HK-2 (cell line): ENCODE results near the gene FAM222B.
"Not testable (repeated sequence)": the region's sequence is repeated elsewhere in the genome, so short reads cannot be mapped to it uniquely, and the experiment has no call there.

ENCODE experiments used
- DNase-seq: peaks from one replicate; pipeline ENCODE4 v3.0.0-alpha.2; 2018; ENCODE audit not compliant: unreplicated experiment

FAM222B gene

DNA sequence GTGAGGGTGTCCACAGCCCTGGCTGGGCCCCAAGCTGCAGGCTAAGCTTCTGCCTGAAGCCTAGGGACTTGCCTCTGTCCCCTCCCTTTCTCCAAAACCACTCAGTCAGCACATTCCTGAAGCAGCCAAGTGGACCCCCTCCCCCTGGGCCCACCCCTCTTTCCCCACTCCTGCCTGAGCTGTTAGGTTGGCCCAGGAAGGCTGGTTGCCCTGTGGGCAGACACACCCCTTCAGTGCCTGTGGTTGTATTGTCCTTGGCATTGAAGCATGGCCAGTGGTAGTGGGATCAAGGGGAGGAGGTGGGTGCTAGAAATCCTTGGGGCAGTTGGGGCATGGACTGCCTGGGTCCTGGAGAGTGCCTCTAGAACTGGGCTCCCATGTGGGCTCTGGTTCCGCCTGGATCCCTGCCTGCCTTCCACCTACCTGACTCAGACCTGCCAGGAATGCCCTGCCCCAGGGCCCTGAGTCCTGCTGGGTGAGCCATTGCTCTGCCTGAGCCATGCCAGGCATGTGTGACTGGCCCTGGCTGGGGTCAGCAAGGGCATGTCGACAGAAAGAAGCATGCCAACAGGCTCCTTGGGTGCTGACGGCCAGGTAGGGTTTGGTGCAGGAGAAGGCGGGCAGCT lies 96.7 kb downstream of the FAM222B start:
- peak; percentile 64 for DNase-seq

DNA sequence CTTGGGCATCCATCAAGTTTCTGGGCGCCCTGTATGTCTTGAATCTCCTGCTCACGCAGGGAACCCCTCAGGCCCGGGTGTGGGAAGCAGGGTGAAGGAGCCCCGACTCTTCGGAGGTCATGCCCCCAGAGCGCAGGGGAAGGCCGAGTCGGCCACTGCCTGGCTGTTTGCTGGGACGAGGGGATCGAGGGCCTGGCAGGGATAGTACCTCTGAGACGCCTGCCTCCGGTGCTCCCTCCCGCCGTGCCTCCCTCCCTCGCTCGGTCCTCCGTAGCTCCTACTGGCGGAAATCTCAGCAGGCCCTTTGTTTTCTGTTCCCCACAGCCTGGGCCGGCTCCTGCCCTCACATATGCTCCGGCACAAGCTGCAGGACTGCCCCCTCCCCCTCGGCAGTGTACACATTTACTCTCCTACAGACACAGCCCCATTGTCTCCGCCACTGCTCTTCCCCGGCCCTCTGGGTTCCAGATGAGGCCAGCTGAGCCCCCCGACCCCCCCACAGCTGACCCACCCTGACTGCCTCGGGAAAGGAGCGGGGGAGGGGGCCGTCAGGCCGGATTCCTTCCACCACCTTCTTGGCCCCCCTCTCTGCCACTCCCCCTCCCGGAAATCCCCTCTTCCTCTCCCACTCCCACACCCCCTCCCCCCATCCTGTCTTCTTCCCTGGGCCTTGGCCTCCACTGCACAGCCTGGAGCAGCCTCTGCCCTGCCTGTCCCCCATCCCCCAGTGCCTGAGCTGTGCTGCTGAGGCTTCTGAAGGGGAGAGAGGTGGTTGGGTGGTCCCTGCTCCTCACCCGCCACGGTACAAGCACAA lies 97.4 kb downstream of the FAM222B start:
- peak; percentile 64 for DNase-seq

DNA sequence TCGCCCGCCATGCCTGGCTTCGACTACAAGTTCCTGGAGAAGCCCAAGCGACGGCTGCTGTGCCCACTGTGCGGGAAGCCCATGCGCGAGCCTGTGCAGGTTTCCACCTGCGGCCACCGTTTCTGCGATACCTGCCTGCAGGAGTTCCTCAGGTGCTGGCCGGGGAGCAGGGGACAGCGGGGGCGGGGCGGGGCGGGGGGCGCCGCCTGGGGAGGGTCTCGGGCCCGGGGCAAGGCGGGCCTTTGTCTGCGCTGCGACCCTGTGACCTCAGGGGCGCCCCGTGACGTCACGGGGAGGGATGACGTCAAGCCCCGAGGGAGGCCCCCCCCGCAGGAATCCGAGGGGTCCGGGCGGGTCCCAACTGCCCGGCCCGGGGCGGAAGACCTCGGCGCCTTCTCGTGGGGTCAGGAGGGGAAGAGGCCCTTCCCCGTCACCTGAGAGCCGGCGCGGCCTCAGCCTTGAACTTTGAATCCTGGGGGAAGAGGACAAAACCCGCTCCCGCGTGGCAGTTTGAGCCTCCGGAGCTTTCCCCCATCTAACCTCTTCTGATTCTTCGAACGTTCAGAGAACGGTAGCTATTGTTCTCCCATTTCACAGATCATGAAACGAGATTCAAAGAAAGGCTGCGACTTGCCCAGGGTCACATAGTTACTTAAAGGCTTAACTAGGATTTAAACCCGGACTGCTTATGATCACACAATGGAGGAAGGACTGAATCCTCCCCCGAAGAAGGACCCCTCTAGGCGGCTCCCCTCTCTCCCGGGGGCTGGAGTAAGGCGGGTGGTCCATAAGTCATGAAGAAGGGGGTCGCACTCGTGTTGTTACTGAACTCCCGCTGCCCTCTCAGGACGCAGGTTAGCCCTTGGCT lies 98.3 kb downstream of the FAM222B start:
- peak; percentile 74 for DNase-seq

DNA sequence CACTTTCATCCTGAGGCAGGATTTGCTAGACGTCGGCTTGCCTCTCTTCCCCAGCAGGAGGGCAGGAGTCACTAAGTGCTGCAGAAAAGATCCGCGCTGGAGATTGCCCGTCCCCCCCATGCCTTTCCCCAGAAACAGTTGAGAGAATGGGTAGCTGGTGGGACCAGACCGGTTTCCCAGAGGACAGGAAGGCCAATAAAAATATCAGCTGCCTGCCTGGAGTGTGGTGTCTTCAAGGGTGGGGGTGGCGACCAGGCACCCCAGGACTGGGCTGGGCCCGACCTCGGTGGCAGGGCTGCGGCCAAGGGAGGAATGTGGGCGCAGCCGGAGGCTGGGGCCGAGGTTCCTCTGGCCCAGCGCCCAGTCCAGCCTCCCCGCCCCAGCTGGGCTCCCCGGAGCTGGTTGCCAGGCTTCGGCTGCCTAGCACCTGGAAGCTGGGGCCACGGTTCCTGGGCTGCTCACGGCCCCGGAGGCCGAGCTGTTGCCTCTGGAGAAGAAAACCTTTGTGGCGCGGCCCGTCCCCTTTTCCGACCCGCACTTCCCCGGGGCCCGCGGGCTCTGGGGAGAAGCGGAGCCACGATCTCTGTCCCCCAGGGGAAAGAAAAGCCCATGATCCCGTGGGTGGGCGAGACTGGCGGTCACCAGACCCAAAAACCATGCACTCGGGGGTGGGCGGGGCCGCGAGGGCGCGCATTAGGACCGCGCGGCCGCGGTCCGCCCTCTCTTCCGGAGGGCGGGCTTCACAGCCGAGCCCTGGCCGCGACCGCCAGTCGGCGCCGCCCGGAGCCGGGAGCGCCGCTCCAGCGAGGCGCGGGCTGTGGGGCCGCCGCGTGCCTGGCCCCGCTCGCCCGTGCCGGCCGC lies 99.1 kb downstream of the FAM222B start, which contains the start of gene TRAF4:
TSS of gene TRAF4 (plus strand) at position 769 of the 861 bp plus-strand sequence. CDS start 102 bp downstream, outside the sequence.
- peak; percentile 81 for DNase-seq

DNA sequence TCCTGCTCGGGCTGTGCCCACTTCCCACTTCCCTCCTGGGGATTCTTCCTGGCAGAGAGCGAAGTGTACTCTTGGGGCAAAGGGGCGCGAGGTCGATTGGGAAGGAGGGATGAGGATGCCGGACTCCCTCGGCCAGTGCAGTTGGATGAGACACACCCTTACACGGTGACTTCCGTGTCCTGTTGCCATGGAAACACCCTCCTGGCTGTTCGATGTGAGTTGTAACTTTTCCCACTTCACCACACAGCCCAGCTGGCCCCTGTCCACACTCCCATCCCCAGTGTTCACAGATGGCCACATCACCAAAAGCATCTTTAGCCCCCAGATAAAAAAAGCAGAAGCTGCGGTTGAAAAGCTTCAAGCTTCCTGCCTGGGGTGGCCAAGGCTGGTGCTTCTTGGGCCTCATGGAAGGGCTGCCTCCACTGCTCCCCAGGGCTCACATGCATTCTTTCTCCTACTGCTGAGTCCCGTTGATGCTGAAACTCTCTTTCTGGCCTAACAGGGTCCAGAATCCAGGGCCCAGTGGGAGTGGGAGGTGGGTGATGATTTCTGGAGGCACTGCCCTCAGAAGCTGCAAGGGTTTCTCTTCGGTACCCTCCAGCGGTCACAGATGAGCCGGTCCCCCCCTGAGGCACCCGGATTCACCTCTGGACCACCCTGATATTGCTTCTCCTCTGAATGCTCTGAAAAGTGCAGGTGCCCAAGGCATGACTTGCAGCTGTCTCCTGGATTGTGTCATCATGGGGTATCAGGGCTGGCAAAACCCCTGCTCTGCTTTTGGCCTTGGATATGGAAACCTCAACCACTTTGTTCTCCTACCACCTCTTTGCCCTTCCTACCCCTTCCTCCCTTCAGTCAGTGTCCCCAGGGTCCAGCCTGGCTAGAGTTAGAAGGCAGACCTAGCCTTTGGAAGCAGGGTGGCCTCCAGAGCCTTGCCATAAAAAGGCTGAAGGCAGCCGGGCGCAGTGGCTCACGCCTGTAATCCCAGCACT lies 100.9 kb downstream of the FAM222B start:
- DNase-seq: no peak

DNA sequence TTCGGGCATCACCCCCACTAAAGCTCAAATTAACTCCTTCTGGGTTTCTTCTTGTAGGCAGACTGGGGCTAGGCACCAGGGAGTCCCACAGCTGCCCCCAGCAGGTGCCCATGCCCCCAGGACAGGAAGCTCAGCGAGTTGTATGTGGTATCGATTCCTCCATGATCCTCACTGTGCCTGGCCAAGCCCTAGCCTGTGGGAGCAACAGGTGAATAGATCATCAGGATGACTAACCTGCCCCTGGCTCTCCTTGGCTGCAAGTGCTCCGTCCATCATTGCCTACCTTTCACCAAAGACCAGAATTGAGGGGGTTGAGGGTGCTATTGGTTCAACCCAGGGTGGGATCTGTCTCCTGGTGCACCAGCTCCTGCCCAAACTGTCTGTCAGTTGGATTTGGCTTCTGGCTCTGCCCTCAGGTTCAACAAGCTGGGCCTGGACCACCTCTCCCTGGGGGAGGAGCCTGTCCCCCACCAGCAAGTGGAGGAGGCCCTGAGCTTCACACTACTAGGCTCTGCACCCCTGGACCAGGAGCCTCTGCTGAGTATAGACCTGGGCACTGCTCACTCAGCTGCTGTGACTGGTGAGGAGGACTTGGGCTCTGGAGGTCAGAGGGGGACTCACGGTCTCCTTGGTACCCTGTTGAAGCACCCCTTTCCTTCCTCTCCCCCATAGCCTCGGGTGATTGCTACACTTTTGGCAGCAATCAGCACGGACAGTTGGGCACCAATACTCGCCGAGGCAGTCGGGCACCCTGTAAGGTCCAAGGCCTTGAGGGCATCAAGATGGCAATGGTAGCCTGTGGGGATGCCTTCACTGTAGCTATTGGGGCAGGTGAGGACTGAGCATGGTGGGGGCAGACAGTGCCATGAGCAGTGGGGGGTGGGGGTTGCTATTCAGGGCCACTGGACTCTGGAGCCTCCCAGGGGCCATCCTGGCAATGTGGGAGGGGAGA lies 101.9 kb downstream of the FAM222B start:
- DNase-seq: no peak

DNA sequence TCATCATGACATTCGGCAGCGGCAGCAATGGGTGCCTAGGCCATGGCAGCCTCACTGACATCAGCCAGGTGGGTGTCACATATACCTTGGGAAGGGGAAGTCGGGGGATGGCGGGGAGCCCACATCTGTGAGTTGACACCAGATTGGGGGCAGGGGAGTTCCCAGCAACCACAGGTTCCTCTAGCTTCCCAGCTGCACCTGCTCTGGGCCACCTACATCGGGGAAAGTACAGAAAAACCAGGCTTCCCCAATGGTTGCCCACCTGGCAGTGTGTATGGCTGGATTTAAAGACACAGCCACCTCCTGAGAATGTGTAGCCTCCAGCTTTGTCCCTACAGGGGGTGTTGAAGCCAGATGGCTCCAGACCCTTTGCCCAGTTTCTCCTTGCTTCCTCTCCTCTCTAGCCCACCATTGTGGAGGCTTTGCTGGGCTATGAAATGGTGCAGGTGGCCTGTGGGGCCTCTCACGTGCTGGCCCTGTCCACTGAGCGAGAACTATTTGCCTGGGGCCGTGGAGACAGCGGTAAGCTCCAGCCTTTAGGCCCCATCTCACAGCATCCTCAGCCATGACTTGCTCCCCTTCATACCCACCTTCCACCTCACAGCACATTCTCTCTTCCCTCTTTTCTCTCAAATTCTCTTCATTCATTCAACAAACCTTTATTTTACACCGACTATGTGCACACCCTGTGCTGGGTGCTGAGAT lies 103.8 kb downstream of the FAM222B start:
- DNase-seq: no peak

DNA sequence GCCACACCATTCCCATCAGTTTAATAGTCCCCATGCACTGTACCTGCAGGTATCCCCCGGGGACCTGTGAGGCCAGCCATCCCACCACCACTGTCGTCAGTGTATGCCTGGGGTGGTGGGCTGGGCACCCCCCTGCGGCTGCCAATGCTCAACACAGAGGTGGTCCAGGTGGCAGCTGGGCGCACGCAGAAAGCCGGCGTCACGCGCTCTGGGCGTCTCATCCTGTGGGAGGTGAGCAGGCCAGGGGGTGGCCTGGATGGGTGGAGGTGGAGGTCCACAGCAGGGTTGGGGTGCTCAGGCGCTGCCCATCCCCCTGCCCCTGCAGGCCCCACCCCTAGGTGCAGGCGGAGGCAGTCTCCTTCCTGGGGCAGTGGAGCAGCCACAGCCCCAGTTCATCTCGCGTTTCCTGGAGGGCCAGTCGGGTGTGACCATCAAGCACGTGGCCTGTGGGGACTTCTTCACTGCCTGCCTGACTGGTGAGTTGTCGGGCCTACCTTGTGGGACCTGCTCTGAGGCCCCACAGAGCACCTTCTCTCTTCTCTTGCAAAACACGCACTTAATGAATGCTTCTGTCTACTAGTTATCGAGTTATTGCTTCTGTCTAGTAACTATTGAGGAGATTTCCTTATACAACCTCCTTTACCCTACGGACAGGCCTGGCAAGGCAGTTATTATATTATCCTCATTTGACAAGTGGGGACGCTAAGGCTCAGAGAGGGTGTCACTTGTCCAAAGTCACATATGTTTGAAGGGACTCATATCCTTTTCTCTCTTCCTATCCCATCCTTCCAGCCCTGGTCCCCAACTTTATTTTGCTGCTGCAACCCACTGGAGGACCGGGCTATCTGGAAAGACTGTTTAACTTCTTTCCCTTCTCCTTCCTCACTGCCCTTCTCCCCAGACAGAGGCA lies 104.6 kb downstream of the FAM222B start:
- peak; percentile 81 for DNase-seq

DNA sequence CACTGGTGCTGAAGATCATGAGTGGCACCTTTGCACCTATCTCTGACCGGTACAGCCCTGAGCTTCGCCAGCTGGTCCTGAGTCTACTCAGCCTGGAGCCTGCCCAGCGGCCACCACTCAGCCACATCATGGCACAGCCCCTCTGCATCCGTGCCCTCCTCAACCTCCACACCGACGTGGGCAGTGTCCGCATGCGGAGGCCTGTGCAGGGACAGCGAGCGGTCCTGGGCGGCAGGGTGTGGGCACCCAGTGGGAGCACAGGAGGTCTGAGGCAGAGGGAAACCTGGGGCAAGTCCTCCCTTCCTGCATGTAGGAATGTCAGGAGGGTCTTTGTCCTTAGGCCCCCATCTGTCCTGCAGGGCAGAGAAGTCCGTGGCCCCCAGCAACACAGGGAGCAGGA lies 105.3 kb downstream of the FAM222B start:
- DNase-seq: no peak

DNA sequence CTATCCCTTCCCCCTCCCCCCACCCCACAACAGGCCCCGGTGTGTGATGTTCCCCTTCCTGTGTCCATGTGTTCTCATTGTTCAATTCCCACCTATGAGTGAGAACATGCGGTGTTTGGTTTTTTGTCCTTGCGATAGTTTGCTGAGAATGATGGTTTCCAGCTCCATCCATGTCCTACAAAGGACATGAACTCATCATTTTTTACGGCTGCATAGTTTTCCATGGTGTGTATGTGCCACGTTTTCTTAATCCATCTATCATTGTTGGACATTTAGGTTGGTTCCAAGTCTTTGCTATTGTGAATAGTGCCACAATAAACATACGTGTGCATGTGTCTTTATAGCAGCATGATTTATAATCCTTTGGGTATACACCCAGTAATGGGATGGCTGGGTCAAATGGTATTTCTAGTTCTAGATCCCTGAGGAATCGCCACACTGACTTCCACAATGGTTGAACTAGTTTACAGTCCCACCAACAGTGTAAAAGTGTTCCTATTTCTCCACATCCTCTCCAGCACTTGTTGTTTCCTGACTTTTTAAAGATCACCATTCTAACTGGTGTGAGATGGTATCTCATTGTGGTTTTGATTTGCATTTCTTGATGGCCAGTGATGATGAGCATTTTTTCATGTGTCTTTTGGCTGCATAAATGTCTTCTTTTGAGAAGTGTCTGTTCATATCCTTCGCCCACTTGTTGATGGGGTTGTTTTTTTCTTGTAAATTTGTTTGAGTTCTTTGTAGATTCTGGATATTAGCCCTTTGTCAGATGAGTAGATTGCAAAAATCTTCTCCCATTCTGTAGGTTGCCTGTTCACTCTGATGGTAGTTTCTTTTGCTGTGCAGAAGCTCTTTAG lies 106.4 kb downstream of the FAM222B start:
- not testable (repeated sequence) for DNase-seq

DNA sequence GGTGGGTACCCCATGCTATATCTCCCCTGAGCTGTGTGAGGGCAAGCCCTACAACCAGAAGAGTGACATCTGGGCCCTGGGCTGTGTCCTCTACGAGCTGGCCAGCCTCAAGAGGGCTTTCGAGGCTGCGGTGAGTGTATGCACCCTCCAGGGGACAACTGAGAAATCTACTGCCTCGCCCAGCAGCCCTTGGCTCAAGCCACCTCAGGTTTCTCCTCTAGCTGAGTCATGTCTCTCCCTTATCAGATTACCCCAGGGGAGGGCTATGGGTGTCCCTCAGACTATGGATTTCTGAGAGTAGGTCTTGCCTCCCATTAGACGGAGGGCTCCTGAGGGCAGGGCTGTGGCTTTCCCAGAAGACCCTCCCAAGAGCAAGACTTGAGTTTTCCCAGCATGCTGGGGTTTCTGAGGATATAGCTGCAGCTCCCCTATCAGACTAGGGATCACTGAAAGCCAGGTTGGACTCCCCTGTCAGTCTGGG lies 107.3 kb downstream of the FAM222B start:
- DNase-seq: no peak

DNA sequence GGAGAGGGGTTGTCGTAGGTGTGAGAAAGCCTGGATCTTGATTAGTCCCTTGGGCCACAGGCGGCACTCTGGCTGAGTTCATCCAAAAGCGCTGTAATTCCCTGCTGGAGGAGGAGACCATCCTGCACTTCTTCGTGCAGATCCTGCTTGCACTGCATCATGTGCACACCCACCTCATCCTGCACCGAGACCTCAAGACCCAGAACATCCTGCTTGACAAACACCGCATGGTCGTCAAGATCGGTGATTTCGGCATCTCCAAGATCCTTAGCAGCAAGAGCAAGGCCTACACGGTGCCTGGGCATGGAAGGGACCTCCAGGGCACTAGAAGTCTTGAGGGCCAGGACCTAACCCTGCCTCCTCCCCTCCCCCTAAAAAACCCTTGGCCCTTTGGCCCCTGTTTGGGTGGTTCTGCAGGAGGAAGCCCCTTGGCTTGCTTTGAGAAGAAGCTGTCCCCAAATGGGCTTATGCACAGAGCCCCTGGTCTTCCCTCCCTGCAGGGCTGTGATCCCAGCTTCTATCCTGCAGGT lies 107.8 kb downstream of the FAM222B start:
- no peak for DNase-seq

DNA sequence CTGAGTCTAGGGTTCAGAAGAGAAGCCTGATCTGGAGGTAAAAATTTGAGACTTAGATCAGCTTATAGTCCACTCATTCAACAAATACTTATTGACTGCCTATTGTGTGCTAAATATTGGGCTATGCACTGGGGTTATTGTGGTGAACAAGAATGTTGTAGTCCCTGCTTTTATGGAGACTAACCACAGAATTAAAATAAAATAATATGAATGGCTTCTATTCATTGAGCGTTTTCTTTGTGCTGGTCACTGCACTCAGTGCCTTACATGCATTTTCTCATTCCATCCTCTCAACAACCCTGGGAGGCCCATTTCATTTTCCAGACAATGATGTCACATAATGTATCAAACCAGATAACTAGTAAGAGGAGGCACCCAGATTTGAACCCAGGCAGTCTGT lies 109.2 kb downstream of the FAM222B start:
- no peak for DNase-seq

DNA sequence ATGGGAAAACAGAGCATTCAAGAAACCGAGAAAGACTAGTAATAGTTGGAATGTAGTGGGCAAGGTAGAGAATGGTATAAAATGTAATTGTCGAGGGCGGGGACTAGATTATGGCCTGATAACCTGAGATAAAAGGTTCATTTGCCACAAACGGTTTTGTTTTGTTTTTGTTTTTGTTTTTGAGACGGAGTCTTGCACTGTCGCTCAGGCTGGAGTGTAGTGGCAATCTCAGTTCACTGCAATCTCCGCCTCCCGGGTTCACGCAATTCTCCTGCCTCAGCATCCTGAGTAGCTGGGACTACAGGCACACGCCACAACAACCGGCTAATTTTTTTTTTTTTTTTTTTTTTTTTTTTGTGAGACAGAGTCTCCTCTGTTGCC lies 112.7 kb downstream of the FAM222B start:
- no peak for DNase-seq

DNA sequence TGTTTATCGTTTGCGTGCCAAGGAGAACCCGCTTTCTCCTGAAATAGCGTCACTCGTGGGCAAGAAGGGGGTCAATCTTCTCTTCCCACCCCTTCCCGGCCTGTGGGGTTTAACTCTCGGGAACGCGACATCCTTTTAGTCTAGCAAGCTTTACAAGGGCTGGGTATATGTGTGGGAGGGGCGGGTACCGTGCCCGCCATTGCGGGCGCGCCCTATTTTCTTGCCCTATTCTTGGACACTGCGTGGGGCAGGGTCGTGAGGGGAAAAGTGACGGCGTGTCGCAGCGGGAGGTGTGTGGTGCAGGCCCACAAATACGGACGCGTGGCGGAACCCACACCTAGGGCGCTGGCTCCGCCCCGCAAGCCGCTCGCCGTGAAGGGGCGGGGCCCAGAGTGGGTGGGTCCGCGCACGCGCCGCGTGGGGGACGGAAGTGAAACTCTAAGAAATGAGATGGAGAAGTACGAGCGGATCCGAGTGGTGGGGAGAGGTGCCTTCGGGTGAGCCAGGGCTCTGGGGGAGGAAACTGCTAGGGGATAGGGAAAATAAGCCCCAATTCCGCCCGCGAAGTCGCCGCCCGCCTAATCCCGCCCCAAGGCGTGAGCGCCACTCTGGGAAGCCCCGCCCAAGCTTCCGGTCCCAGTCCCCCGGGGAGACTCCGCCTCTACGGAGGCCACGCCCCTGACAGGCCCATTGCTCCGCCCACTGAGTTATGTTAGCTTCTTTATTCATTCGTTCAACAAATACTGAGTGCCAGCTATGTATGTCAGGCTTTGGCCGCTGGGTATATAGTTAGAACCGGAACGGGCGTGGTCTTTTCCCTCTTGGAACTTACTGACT lies 114.0 kb downstream of the FAM222B start, which contains the start of gene NEK8:
TSS of gene NEK8 (plus strand) at position 425 of the 837 bp plus-strand sequence. CDS start at position 451, 26 bp downstream.
- DNase-seq: peak; percentile 95
